H1 (cell line): ENCODE data around the gene SEL1L3. TPM values are rescaled to one million over a fixed set of nuclear protein-coding genes. Genes with fewer than 3 reads are reported as not detected.

Experiments used
- CTCF ChIA-PET: fragments of 300-600 bp; sonication (Branson Sonifier 250); formaldehyde crosslinking; loops from one replicate; lab custom pipeline; 2021; ENCODE audit not compliant: partially characterized antibody; lab: Charles Lee
- POLR2A ChIA-PET: fragments of 300-600 bp; sonication (Branson Sonifier 250); formaldehyde crosslinking; loops from one replicate; lab custom pipeline; 2021; ENCODE audit warnings: inconsistent platforms; ENCODE audit not compliant: partially characterized antibody; lab: Charles Lee
- DNase-seq, 2 experiments: peaks; one replicate each; pipeline versions ENCODE4 v3.0.0 to v3.0.0-alpha.2; 2010 to 2022; ENCODE audit warnings: low spot score in 2 of 2, low read depth in 1 of 2, mixed read lengths in 1 of 2
- FAIRE-seq: peaks from 2 replicates; lab custom pipeline; 2011; peaks lifted over from hg19 to GRCh38; lab: Jason Lieb, UNC
- H2AFZ ChIP-seq: 2 replicates; pipeline ENCODE4 v1.8.1; 2012; ENCODE audit warnings: low read length, inconsistent platforms
- H2AK5ac ChIP-seq: 2 replicates; pipeline ENCODE4 v1.6.1; 2013; ENCODE audit warnings: low read depth, low read length
- H2BK120ac ChIP-seq: replicated peaks from 2 replicates; pipeline ENCODE3; 2013; ENCODE audit warnings: low read depth, low read length, inconsistent platforms
- H2BK12ac ChIP-seq: 2 replicates; pipeline ENCODE4 v1.6.1; 2013; ENCODE audit warnings: low read depth, low read length
- H2BK15ac ChIP-seq: 2 replicates; pipeline ENCODE4 v1.6.1; 2013; ENCODE audit warnings: low read length
- H2BK20ac ChIP-seq: 2 replicates; pipeline ENCODE4 v1.6.1; 2013; ENCODE audit warnings: low read length
- H2BK5ac ChIP-seq: 2 replicates; pipeline ENCODE4 v1.6.1; 2013; ENCODE audit warnings: low read depth, low read length
- H3K14ac ChIP-seq: 2 replicates; pipeline ENCODE4 v1.6.1; 2013; ENCODE audit warnings: inconsistent platforms; ENCODE audit not compliant: insufficient read length
- H3K18ac ChIP-seq: 2 replicates; pipeline ENCODE4 v1.6.1; 2013; ENCODE audit warnings: low read length; ENCODE audit errors: extremely low read depth
- H3K23ac ChIP-seq: 2 replicates; pipeline ENCODE4 v1.6.1; 2013; ENCODE audit warnings: inconsistent platforms; ENCODE audit not compliant: insufficient read length
- H3K23me2 ChIP-seq: 2 replicates; pipeline ENCODE4 v1.6.1; 2013; ENCODE audit warnings: low read depth, low read length
- H3K27ac ChIP-seq: 2 replicates; pipeline ENCODE4 v1.6.1; 2011; ENCODE audit warnings: low read depth, low read length, inconsistent platforms
- H3K27me3 ChIP-seq, 4 experiments: replicated peaks in 1 of 4; 1 replicate in 1 of 4; 2 replicates in 3 of 4; pipeline versions ENCODE4 v1.6.1 to v1.8.1; 2011 to 2013; ENCODE audit warnings: low read length in 3 of 4, mild to moderate bottlenecking in 3 of 4, inconsistent platforms in 2 of 4, mixed read lengths in 2 of 4, moderate library complexity in 1 of 4; ENCODE audit not compliant: control insufficient read depth in 3 of 4, insufficient read depth in 3 of 4; ENCODE audit errors: extremely low read depth in 1 of 4
- H3K36me3 ChIP-seq, 4 experiments: 2 replicates each; pipeline versions ENCODE4 v1.6.1 to v1.8.1; 2011 to 2013; ENCODE audit warnings: mild to moderate bottlenecking in 4 of 4, low read length in 3 of 4, moderate library complexity in 2 of 4, control low read depth in 1 of 4, inconsistent platforms in 1 of 4; ENCODE audit not compliant: insufficient read depth in 4 of 4, control insufficient read depth in 2 of 4
- H3K4ac ChIP-seq: replicated peaks from 2 replicates; pipeline ENCODE3; 2013; ENCODE audit warnings: low read length, low read depth, mixed read lengths, inconsistent platforms; ENCODE audit not compliant: insufficient read length
- H3K4me1 ChIP-seq, 4 experiments: replicated peaks in 1 of 4; 1 replicate in 1 of 4; 2 replicates in 3 of 4; pipeline versions ENCODE4 v1.6.1 to v1.8.1; 2011 to 2013; ENCODE audit warnings: low read length in 3 of 4, inconsistent platforms in 2 of 4, mixed read lengths in 1 of 4; ENCODE audit not compliant: insufficient read depth in 4 of 4, control insufficient read depth in 3 of 4
- H3K4me2 ChIP-seq, 2 experiments: 2 replicates each; pipeline versions ENCODE4 v1.6.1 to v1.8.1; 2011 to 2013; ENCODE audit warnings: low read depth in 2 of 2, low read length in 2 of 2, control low read depth in 1 of 2, inconsistent platforms in 1 of 2, mild to moderate bottlenecking in 1 of 2; ENCODE audit not compliant: insufficient read depth in 1 of 2
- H3K4me3 ChIP-seq, 4 experiments: fragments of 200-600, 300-600 bp in 1 of 4; sonication (generic), shearing (Covaris generic), sonication (Bioruptor Twin) in 1 of 4; 2 replicates each; pipeline versions ENCODE4 v1.5.1 to v1.8.1; 2011 to 2016; ENCODE audit warnings: low read length in 4 of 4, low read depth in 3 of 4, control low read depth in 2 of 4, inconsistent platforms in 2 of 4, mild to moderate bottlenecking in 2 of 4, mixed read lengths in 1 of 4, moderate library complexity in 1 of 4; ENCODE audit not compliant: insufficient read depth in 2 of 4; ENCODE audit errors: extremely low read depth in 1 of 4
- H3K56ac ChIP-seq: replicated peaks from 2 replicates; pipeline ENCODE3; 2013; ENCODE audit warnings: low read depth, mild to moderate bottlenecking, mixed read lengths, low read length, inconsistent platforms; ENCODE audit not compliant: insufficient read length
- H3K79me1 ChIP-seq: 2 replicates; pipeline ENCODE4 v1.6.1; 2013; ENCODE audit warnings: low read depth, low read length, control low read depth
- H3K79me2 ChIP-seq, 2 experiments: 2 replicates each; pipeline versions ENCODE4 v1.6.1 to v1.8.1; 2012 to 2013; ENCODE audit warnings: low read length in 2 of 2, mild to moderate bottlenecking in 2 of 2, inconsistent platforms in 1 of 2; ENCODE audit not compliant: insufficient read depth in 2 of 2, control insufficient read depth in 1 of 2
- H3K9ac ChIP-seq, 4 experiments: replicated peaks in 1 of 4; 1 replicate in 1 of 4; 2 replicates in 3 of 4; pipeline versions ENCODE4 v1.6.1 to v1.8.1; 2011 to 2013; ENCODE audit warnings: low read depth in 3 of 4, low read length in 3 of 4, control low read depth in 2 of 4, mild to moderate bottlenecking in 2 of 4, moderate library complexity in 2 of 4, inconsistent platforms in 1 of 4; ENCODE audit errors: extremely low read depth in 1 of 4
- H3K9me3 ChIP-seq, 2 experiments: 2 replicates each; pipeline versions ENCODE4 v1.6.1 to v1.8.1; 2012 to 2013; ENCODE audit warnings: mild to moderate bottlenecking in 2 of 2, moderate library complexity in 2 of 2, control low read depth in 1 of 2, inconsistent platforms in 1 of 2, low read depth in 1 of 2, low read length in 1 of 2, mixed read lengths in 1 of 2; ENCODE audit not compliant: insufficient read depth in 2 of 2
- H4K20me1 ChIP-seq, 2 experiments: replicated peaks in 1 of 2; 2 replicates each; pipeline versions ENCODE3 to v1.8.1; 2011 to 2013; ENCODE audit warnings: inconsistent platforms in 2 of 2, low read length in 2 of 2, mild to moderate bottlenecking in 1 of 2; ENCODE audit not compliant: insufficient read depth in 2 of 2, control insufficient read depth in 1 of 2
- H4K5ac ChIP-seq: 2 replicates; pipeline ENCODE4 v1.6.1; 2013; ENCODE audit warnings: low read length, low read depth, mixed read lengths, inconsistent platforms; ENCODE audit not compliant: insufficient read length
- H4K8ac ChIP-seq: 2 replicates; pipeline ENCODE4 v1.8.0; 2013; ENCODE audit warnings: mild to moderate bottlenecking, moderate library complexity, low read length, inconsistent platforms; ENCODE audit not compliant: insufficient read depth; ENCODE audit errors: extremely low read depth
- H4K91ac ChIP-seq: replicated peaks from 2 replicates; pipeline ENCODE3; 2013; ENCODE audit warnings: low read length, mixed read lengths, inconsistent platforms; ENCODE audit not compliant: insufficient read length
- BACH1 ChIP-seq: IDR thresholded peaks from 2 replicates; pipeline ENCODE4 v1.6.1; 2012; ENCODE audit warnings: low read length, improper control_type of control experiment
- HDAC2 ChIP-seq, 2 experiments: fragments of 300-600 bp in 1 of 2; sonication (generic) in 1 of 2; IDR thresholded peaks; 2 replicates each; pipeline ENCODE4 v1.6.1; 2011 to 2012; ENCODE audit warnings: low read depth in 2 of 2, low read length in 2 of 2, mild to moderate bottlenecking in 2 of 2, moderate library complexity in 2 of 2, borderline replicate concordance in 1 of 2, inconsistent platforms in 1 of 2
- KDM1A ChIP-seq: fragments of 200-600, 300-600 bp; sonication (generic); IDR thresholded peaks from 2 replicates; pipeline ENCODE4 v1.7.1; 2016; ENCODE audit warnings: mild to moderate bottlenecking, low read length, borderline replicate concordance
- RBBP5 ChIP-seq: IDR thresholded peaks from 2 replicates; pipeline ENCODE4 v1.7.1; 2012; ENCODE audit warnings: low read depth, mild to moderate bottlenecking, inconsistent platforms, low read length, moderate library complexity, borderline replicate concordance
- WGBS, 2 experiments: shearing (Covaris generic) in 1 of 2; methylation state at CpG; one replicate each; pipeline versions ENCODE4 v1.1.6 to v1.1.7; 2013 to 2015; ENCODE audit warnings: low lambda C conversion rate in 2 of 2, mixed read lengths in 2 of 2, inconsistent platforms in 1 of 2, low coverage in 1 of 2, missing lambda C conversion rate in 1 of 2; ENCODE audit not compliant: insufficient replicate concordance in 2 of 2, insufficient coverage in 1 of 2, insufficient read length in 1 of 2; ENCODE audit errors: extremely low coverage in 1 of 2, missing lambda C conversion rate in 1 of 2; 5-methylcytosine and 5-hydroxymethylcytosine counted together
- polyA plus RNA-seq, 7 experiments: library from polyadenylated mRNA; depleted of rRNA in 3 of 7; stranded (reverse) in 5 of 7; unstranded in 2 of 7; fragments of >200 nt in 5 of 7; fragments of 200-250 nt in 2 of 7; gene quantifications; 1 replicate in 5 of 7; 2 replicates in 1 of 7; 4 replicates in 1 of 7; pipeline versions ENCODE4 v1.2.1 to v1.2.3, GENCODE V29; 2011 to 2013; ENCODE audit warnings: missing spikeins in 2 of 7, mixed read lengths in 2 of 7
- total RNA-seq: library from RNA; stranded (reverse); fragmentation: NEBNext Ultra II Directional; extraction: Animal tissue kit (Norgen Biotek cat#: 25700); gene quantifications from 2 replicates; pipeline ENCODE4 v1.2.1, GENCODE V29; 2021
- TF ChIP-seq, protein P1 (sequence below): IDR thresholded peaks from 2 replicates; pipeline ENCODE4 v1.6.1; 2012; ENCODE audit warnings: inconsistent platforms
- TF ChIP-seq, protein P2 (sequence below), 3 experiments: IDR thresholded peaks; 1 replicate in 2 of 3; 2 replicates in 1 of 3; pipeline versions ENCODE4 v1.5.1 to v1.6.1; 2011; ENCODE audit warnings: low read length in 3 of 3, mild to moderate bottlenecking in 3 of 3, inconsistent platforms in 2 of 3, low read depth in 1 of 3, moderate library complexity in 1 of 3; ENCODE audit not compliant: insufficient read depth in 1 of 3; ENCODE audit errors: control extremely low read depth in 1 of 3

SEL1L3 gene
- total and polyA plus RNA-seq, 2 of the 8 experiments (the other 6 are each of a cell fraction or from before 2014, with no cell fraction given) = 18.2 to 54.0 TPM

DNA sequence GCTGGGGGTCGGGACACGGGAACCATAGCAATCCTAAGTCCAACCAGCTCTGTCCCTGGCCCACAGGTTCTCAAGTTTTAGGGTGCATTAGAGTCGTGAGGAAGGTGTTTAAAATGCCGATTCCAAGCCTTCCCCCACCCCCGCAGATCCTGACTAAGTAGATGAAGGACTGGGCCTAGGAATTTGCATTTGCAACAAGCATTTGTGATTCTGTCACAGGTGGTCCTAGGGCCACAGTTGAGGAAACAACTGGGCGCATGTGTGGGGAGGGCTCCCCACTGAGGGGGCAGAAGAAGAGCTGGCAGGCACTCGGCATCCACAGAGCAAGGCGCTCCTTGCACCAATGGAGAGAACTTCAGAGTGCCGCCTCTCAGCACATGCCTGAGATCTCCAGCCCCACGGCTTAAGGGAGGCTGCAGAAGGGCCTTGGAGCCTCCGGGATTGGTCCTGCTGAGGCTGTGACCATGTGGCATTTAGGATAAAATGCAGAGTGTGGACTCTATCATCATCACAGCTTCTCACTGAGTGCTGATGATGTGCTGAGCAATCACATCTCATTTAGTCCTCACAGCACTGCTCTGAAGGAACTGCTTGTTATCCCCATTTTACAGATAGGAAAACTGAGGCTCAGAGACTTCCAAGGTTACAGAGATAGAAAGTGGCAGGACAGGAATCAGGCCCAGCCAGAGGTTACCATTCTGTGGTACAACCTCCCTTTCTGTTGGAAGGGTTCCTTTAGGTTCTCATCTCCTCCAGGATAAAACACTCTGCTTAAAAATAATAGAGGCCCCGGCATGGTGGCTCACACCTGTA is 16.7 kb downstream of the SEL1L3 start:
- Histone ChIP-seq H2BK12ac (no peak overlapping the region), H4K5ac (no peak overlapping the region), H3K27me3 (peaks cover 0 to 1% (median 0%) of the 10 kb centered on the region in 4 experiments; a peak in 1 of 7 replicates), H3K23ac (no peak overlapping the region), H3K9me3 (no peaks in the 10 kb centered on the region), H3K9ac (no peak overlapping the region), H3K27ac (no peak overlapping the region), H3K4ac (no peak overlapping the region), H3K23me2 (no peaks in the 10 kb centered on the region), H2BK5ac (peak overlapping the region; percentile 40; the same call in 1 of the 2 replicates), H3K56ac (no peak overlapping the region), H2AFZ (no peak overlapping the region), H2BK120ac (no peak overlapping the region), H3K4me3 (no peak overlapping the region), H3K4me2 (peak overlapping the region; percentile 39 to 48; a peak in 2 of 4 replicates), H3K36me3 (peaks cover 0 to 8% (median 0%) of the 10 kb centered on the region in 4 experiments; a peak in 1 of 8 replicates), H3K79me2 (peaks cover 0 to 28% of the 10 kb centered on the region in 2 experiments; a peak in 2 of 4 replicates), H3K18ac (peak overlapping the region; percentile 24; the same call in 1 of the 2 replicates), H3K79me1 (peaks cover 5% of the 10 kb centered on the region), H2BK20ac (0 out of 2 replicates have a peak overlapping the region, but pooled peaks have one; percentile 9), H3K4me1 (peaks cover 8 to 29% (median 15%) of the 10 kb centered on the region in 4 experiments), H4K91ac (peak overlapping the region; percentile 51), H2AK5ac (no peak overlapping the region), H4K8ac (no peak overlapping the region), H4K20me1 (peaks cover 0 to 2% of the 10 kb centered on the region in 2 experiments), H3K14ac (no peak overlapping the region), H2BK15ac (peak overlapping the region; percentile 83; the same call in 1 of the 2 replicates)
- WGBS, 2 experiments = 62% methylated on average over 12 of the region's 12 CpGs; no CpG with 5 or more reads in 1 of the 2 experiments
- POLR2A ChIA-PET = interaction anchor here (0.8 kb wide), 1 partner anchor 26 kb away, joined by 3 read pairs; no protein-coding TSS in a partner anchor
- CTCF ChIA-PET = interaction anchor here (0.7 to 1.1 kb wide), 2 partner anchors 9 to 148 kb away, joined by 3 to 4 read pairs; no protein-coding TSS in a partner anchor
- DNase-seq (peak in 1 of 2 experiments; percentile 51), FAIRE-seq (no peak)
- TF ChIP-seq RBBP5 = 0 out of 2 replicates have a peak, but pooled peaks have one; percentile 48
- TF ChIP-seq KDM1A = peak; percentile 97
- TF ChIP-seq, protein P1, sequence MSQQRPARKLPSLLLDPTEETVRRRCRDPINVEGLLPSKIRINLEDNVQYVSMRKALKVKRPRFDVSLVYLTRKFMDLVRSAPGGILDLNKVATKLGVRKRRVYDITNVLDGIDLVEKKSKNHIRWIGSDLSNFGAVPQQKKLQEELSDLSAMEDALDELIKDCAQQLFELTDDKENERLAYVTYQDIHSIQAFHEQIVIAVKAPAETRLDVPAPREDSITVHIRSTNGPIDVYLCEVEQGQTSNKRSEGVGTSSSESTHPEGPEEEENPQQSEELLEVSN = peak; percentile 39; the same call in 1 of the 2 replicates
- TF ChIP-seq HDAC2 (IDR thresholded peaks at IDR 0.05; ENCODE audit: borderline replicate concordance in 1 of 2, low read depth in 2 of 2, low read length in 2 of 2) = peak in 1 of 2 experiments; percentile 53; a peak in 1 of 4 replicates
- 0 out of 2 replicates have a peak, but pooled peaks have one; percentile 23 for TF ChIP-seq BACH1
- TF ChIP-seq, protein P2, sequence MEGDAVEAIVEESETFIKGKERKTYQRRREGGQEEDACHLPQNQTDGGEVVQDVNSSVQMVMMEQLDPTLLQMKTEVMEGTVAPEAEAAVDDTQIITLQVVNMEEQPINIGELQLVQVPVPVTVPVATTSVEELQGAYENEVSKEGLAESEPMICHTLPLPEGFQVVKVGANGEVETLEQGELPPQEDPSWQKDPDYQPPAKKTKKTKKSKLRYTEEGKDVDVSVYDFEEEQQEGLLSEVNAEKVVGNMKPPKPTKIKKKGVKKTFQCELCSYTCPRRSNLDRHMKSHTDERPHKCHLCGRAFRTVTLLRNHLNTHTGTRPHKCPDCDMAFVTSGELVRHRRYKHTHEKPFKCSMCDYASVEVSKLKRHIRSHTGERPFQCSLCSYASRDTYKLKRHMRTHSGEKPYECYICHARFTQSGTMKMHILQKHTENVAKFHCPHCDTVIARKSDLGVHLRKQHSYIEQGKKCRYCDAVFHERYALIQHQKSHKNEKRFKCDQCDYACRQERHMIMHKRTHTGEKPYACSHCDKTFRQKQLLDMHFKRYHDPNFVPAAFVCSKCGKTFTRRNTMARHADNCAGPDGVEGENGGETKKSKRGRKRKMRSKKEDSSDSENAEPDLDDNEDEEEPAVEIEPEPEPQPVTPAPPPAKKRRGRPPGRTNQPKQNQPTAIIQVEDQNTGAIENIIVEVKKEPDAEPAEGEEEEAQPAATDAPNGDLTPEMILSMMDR (IDR thresholded peaks at IDR 0.05; ENCODE audit: control extremely low read depth in 1 of 3, insufficient read depth in 1 of 3, low read depth in 1 of 3, low read length in 3 of 3) = no peak
